Ovary (tissue), 3 donors: ENCODE results near the gene LEF1.

Source experiments
- CTCF ChIP-seq, 3 donors: fragments of 450-650 bp in 2 of 3; fragments of 200-600 bp in 1 of 3; IDR thresholded peaks; one replicate each; pipeline versions ENCODE4 v1.5.1 to v1.8.0; 2016 to 2022; ENCODE audit warnings: antibody characterized with exemption in 3 of 3, mild to moderate bottlenecking in 1 of 3
- POLR2A ChIP-seq: fragments of 450-650 bp; IDR thresholded peaks from one replicate; pipeline ENCODE4 v1.6.1; 2017; ENCODE audit warnings: antibody characterized with exemption, mild to moderate bottlenecking, moderate library complexity
- donor health status: DM: no; HTN: no; CAD: no.

- TF ChIP-seq POLR2A: no peak
- TF ChIP-seq CTCF (IDR thresholded peaks at IDR 0.05): no peak
Observed at GRCh38 chr4:108203377-108203776, 34.6 kb upstream of the LEF1 start.
